ENCODE measurements around the gene TIMM50.
A peak's percentile ranks its signal among the peaks of the same experiment; 100 is the strongest.

The TIMM50 gene

DNA sequence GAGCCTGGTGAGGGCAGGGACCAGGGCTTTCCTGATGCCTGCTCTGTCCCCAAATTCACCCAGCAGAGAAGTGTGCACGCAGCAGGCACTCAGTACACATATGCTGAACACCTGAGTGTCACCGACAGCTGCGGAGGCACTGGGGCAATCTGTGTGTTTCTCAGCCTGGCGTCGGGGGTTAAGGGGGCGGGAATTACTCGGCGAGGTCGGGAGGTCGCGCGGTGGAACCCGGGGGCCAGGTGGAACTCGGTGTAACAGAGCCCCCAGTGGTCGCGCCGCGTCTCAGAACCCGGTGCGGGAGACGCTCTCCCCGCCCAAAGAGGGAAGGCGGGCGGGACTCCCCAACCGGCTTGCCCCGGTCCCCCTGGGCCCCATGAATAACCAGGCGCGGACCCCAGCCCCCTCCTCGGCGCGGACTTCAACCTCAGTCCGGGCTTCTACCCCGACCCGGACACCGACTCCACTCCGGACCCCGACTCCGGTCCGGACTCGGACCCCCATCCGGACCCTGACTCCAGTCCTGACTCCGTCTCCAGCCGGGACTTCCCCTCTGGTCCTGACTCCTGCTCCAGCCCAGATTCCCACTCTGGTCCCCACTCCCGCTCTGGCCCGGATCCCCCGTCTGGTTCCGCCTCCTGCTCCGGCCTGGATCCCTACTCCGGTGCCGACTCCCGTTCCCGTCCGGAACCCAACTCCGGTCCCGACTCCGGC is 34.4 kb downstream of the TIMM50 start, which contains the start of gene SELENOV:
TSS of gene SELENOV (plus strand) at position 300 of the 711 bp plus-strand sequence. CDS start at position 374, 74 bp downstream.
- no peaks in the 10 kb centered on the region for H3K36me3 ChIP-seq (ENCODE audit: control insufficient read depth, insufficient read depth, low read length)
- H3K4me1 ChIP-seq (ENCODE audit: control insufficient read depth, insufficient read depth, low read length) = peaks cover 6% of the 10 kb centered on the region
- H3K4me3 ChIP-seq (ENCODE audit: insufficient read depth, low read depth, low read length) = peak within 1 kb of the TSS; percentile 76
- WGBS, 2 experiments = 0% methylated on average over 56 of the region's 56 CpGs
- no peaks in the 10 kb centered on the region for H3K9me3 ChIP-seq (ENCODE audit: control insufficient read depth, low read length)
- H3K27ac ChIP-seq (ENCODE audit: insufficient read depth, low read depth, low read length, poor library complexity, severe bottlenecking) = no peak within 1 kb of the TSS
- peaks cover 45% of the 10 kb centered on the region for H3K27me3 ChIP-seq (ENCODE audit: control insufficient read depth, insufficient read depth, low read length, poor library complexity, severe bottlenecking)

- Histone ChIP-seq H3K4me3 (ENCODE audit: insufficient read depth, low read depth, low read length) (peak overlapping the region; percentile 76), H3K9me3 (ENCODE audit: control insufficient read depth, low read length) (no peaks in the 10 kb centered on the region), H3K4me1 (ENCODE audit: control insufficient read depth, insufficient read depth, low read length) (peaks cover 6% of the 10 kb centered on the region), H3K27ac (ENCODE audit: insufficient read depth, low read depth, low read length, poor library complexity, severe bottlenecking) (no peak overlapping the region), H3K36me3 (ENCODE audit: control insufficient read depth, insufficient read depth, low read length) (no peaks in the 10 kb centered on the region), H3K27me3 (ENCODE audit: control insufficient read depth, insufficient read depth, low read length, poor library complexity, severe bottlenecking) (peaks cover 43% of the 10 kb centered on the region)
- 1% methylated on average over 44 of the region's 44 CpGs for WGBS, 2 experiments
Observed at GRCh38 chr19:39515551-39516191, 35.0 kb downstream of the TIMM50 start.

DNA sequence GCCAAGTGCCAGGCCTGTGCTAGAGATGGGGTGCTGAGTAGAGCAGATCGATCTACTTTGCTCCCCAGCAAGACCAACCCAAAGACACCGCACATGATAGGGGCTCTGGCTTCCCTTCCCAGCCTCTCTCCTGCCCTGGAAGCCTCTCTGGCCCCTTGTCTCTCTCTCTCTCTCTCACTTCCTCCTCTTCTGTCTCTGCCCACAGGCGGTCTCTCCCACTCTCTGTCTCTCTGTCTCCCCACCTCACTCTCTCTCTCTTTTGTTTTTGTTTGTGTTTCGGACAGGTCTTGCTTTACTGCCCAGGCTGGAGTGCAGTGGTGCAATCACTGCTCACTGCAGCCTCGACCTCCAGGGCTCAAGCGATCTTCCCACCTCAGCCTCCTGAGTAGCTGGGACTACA is 35.6 kb downstream of the TIMM50 start:
- Histone ChIP-seq H3K27me3 (ENCODE audit: control insufficient read depth, insufficient read depth, low read length, poor library complexity, severe bottlenecking) (peaks cover 43% of the 10 kb centered on the region), H3K4me3 (ENCODE audit: insufficient read depth, low read depth, low read length) (peak overlapping the region; percentile 76), H3K36me3 (ENCODE audit: control insufficient read depth, insufficient read depth, low read length) (no peaks in the 10 kb centered on the region), H3K9me3 (ENCODE audit: control insufficient read depth, low read length) (no peaks in the 10 kb centered on the region), H3K27ac (ENCODE audit: insufficient read depth, low read depth, low read length, poor library complexity, severe bottlenecking) (no peak overlapping the region), H3K4me1 (ENCODE audit: control insufficient read depth, insufficient read depth, low read length) (peaks cover 6% of the 10 kb centered on the region)
- WGBS, 2 experiments = 54 to 55% methylated on average over 6 of the region's 6 CpGs

GRCh38 chr19:39517432-39517831 is 36.8 kb downstream of the TIMM50 start:
- no peak overlapping the region for H3K4me3 ChIP-seq (ENCODE audit: insufficient read depth, low read depth, low read length)
- H3K9me3 ChIP-seq (ENCODE audit: control insufficient read depth, low read length) = no peaks in the 10 kb centered on the region
- peaks cover 43% of the 10 kb centered on the region for H3K27me3 ChIP-seq (ENCODE audit: control insufficient read depth, insufficient read depth, low read length, poor library complexity, severe bottlenecking)
- H3K27ac ChIP-seq (ENCODE audit: insufficient read depth, low read depth, low read length, poor library complexity, severe bottlenecking) = no peak overlapping the region
- H3K4me1 ChIP-seq (ENCODE audit: control insufficient read depth, insufficient read depth, low read length) = peaks cover 6% of the 10 kb centered on the region
- no peaks in the 10 kb centered on the region for H3K36me3 ChIP-seq (ENCODE audit: control insufficient read depth, insufficient read depth, low read length)
- WGBS, 2 experiments = 77 to 82% methylated on average over 3 of the region's 3 CpGs

- peaks cover 38% of the 10 kb centered on the region for H3K27me3 ChIP-seq (ENCODE audit: control insufficient read depth, insufficient read depth, low read length, poor library complexity, severe bottlenecking)
Observed at GRCh38 chr19:39518458-39518857, 37.8 kb downstream of the TIMM50 start.

GRCh38 chr19:39518975-39519374 is 38.3 kb downstream of the TIMM50 start:
- Histone ChIP-seq H3K9me3 (ENCODE audit: control insufficient read depth, low read length) (no peaks in the 10 kb centered on the region), H3K36me3 (ENCODE audit: control insufficient read depth, insufficient read depth, low read length) (no peaks in the 10 kb centered on the region), H3K27ac (ENCODE audit: insufficient read depth, low read depth, low read length, poor library complexity, severe bottlenecking) (no peak overlapping the region), H3K4me1 (ENCODE audit: control insufficient read depth, insufficient read depth, low read length) (peaks cover 6% of the 10 kb centered on the region), H3K27me3 (ENCODE audit: control insufficient read depth, insufficient read depth, low read length, poor library complexity, severe bottlenecking) (peaks cover 33% of the 10 kb centered on the region), H3K4me3 (ENCODE audit: insufficient read depth, low read depth, low read length) (no peak overlapping the region)
- 57 to 67% methylated on average over 9 of the region's 9 CpGs for WGBS, 2 experiments

More at GRCh38 chr19:39518458-39518857, 37.8 kb downstream of the TIMM50 start:
- Histone ChIP-seq H3K27ac (ENCODE audit: insufficient read depth, low read depth, low read length, poor library complexity, severe bottlenecking) (no peak overlapping the region), H3K9me3 (ENCODE audit: control insufficient read depth, low read length) (no peaks in the 10 kb centered on the region), H3K36me3 (ENCODE audit: control insufficient read depth, insufficient read depth, low read length) (no peaks in the 10 kb centered on the region), H3K4me1 (ENCODE audit: control insufficient read depth, insufficient read depth, low read length) (peaks cover 6% of the 10 kb centered on the region), H3K4me3 (ENCODE audit: insufficient read depth, low read depth, low read length) (no peak overlapping the region)
- WGBS, 2 experiments = 67 to 84% methylated on average over 4 to 5 of the region's 5 CpGs

- H3K4me1 ChIP-seq (ENCODE audit: control insufficient read depth, insufficient read depth, low read length) = peaks cover under 1% of the 10 kb centered on the region
- peaks cover 14% of the 10 kb centered on the region for H3K27me3 ChIP-seq (ENCODE audit: control insufficient read depth, insufficient read depth, low read length, poor library complexity, severe bottlenecking)
- H3K36me3 ChIP-seq (ENCODE audit: control insufficient read depth, insufficient read depth, low read length) = no peaks in the 10 kb centered on the region
- H3K27ac ChIP-seq (ENCODE audit: insufficient read depth, low read depth, low read length, poor library complexity, severe bottlenecking) = no peak overlapping the region
- H3K4me3 ChIP-seq (ENCODE audit: insufficient read depth, low read depth, low read length) = no peak overlapping the region
- WGBS, 2 experiments = 90 to 91% methylated on average over 7 of the region's 8 CpGs
- H3K9me3 ChIP-seq (ENCODE audit: control insufficient read depth, low read length) = no peaks in the 10 kb centered on the region
Observed at GRCh38 chr19:39520541-39521484, 40.2 kb downstream of the TIMM50 start.

DNA sequence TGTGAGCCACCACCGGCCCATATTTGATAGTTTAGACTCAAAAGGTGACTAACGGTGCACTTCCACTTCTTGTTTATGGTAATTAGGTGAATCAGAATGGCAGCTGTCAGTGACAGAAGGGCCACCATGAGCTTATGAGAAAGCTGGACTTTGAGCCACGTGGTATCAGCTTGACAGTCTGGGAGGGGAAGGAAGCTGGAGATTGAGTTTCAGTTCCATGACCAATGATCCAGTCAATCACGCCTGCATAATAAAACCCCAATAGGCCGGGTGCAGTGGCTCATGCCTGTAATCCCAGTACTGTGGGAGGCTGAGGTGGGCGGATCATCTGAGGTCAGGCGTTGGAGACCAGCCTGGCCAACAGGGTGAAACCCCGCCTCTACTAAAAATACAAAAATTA is 43.9 kb downstream of the TIMM50 start:
- Histone ChIP-seq H3K9me3 (ENCODE audit: control insufficient read depth, low read length) (no peaks in the 10 kb centered on the region), H3K4me3 (ENCODE audit: insufficient read depth, low read depth, low read length) (no peak overlapping the region), H3K27ac (ENCODE audit: insufficient read depth, low read depth, low read length, poor library complexity, severe bottlenecking) (no peak overlapping the region), H3K4me1 (ENCODE audit: control insufficient read depth, insufficient read depth, low read length) (no peaks in the 10 kb centered on the region), H3K27me3 (ENCODE audit: control insufficient read depth, insufficient read depth, low read length, poor library complexity, severe bottlenecking) (no peaks in the 10 kb centered on the region), H3K36me3 (ENCODE audit: control insufficient read depth, insufficient read depth, low read length) (no peaks in the 10 kb centered on the region)
- 87 to 94% methylated on average over 8 of the region's 8 CpGs for WGBS, 2 experiments

GRCh38 chr19:39525205-39525604 is 44.6 kb downstream of the TIMM50 start:
- Histone ChIP-seq H3K4me3 (ENCODE audit: insufficient read depth, low read depth, low read length) (no peak overlapping the region), H3K4me1 (ENCODE audit: control insufficient read depth, insufficient read depth, low read length) (no peaks in the 10 kb centered on the region), H3K36me3 (ENCODE audit: control insufficient read depth, insufficient read depth, low read length) (no peaks in the 10 kb centered on the region), H3K27ac (ENCODE audit: insufficient read depth, low read depth, low read length, poor library complexity, severe bottlenecking) (no peak overlapping the region), H3K9me3 (ENCODE audit: control insufficient read depth, low read length) (no peaks in the 10 kb centered on the region), H3K27me3 (ENCODE audit: control insufficient read depth, insufficient read depth, low read length, poor library complexity, severe bottlenecking) (no peaks in the 10 kb centered on the region)
- 89 to 95% methylated on average over 1 to 3 of the region's 3 CpGs for WGBS, 2 experiments

DNA sequence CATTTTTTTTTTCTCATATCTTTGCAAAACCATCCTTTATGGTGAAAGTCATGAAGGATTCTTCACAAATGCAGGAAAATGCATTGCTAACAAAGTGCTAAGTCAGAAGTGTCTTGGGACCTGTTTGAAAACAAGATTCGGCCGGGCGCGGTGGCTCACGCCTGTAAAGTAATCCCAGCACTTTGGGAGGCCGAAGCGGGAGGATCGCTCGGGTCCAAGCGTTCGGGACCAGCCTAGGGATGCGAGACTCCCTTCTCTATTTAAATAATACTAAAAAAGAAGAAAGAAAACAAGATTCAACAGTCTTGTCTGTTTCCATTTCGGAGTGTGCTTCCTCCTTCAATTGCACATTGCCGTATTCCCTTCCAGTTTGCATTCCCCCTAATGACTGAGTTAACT is 51.2 kb downstream of the TIMM50 start:
- WGBS, 2 experiments = 49 to 50% methylated on average over 14 of the region's 14 CpGs
- no peaks in the 10 kb centered on the region for H3K9me3 ChIP-seq (ENCODE audit: control insufficient read depth, low read length)
- H3K4me3 ChIP-seq (ENCODE audit: insufficient read depth, low read depth, low read length) = peak overlapping the region; percentile 99
- peaks cover 4% of the 10 kb centered on the region for H3K4me1 ChIP-seq (ENCODE audit: control insufficient read depth, insufficient read depth, low read length)
- no peak overlapping the region for H3K27ac ChIP-seq (ENCODE audit: insufficient read depth, low read depth, low read length, poor library complexity, severe bottlenecking)
- H3K27me3 ChIP-seq (ENCODE audit: control insufficient read depth, insufficient read depth, low read length, poor library complexity, severe bottlenecking) = no peaks in the 10 kb centered on the region
- H3K36me3 ChIP-seq (ENCODE audit: control insufficient read depth, insufficient read depth, low read length) = no peaks in the 10 kb centered on the region
